ACC112 (cell line): ENCODE data around the gene C1orf115.
"Not testable (repeated sequence)": the region's sequence is repeated elsewhere in the genome, so short reads cannot be mapped to it uniquely, and the experiment has no call there.

ENCODE experiments used
- H2AFZ ChIP-seq: fragments of 200-600 bp; sonication (generic); one replicate; pipeline ENCODE4 v1.6.0; 2017; ENCODE audit warnings: antibody characterized with exemption, low read length; ENCODE audit not compliant: unreplicated experiment
- H3K27ac ChIP-seq: fragments of 200-600 bp; sonication (generic); 2 replicates; pipeline ENCODE4 v1.5.1; 2014; ENCODE audit warnings: low read depth, mild to moderate bottlenecking, antibody characterized with exemption, low read length, moderate library complexity
- H3K27me3 ChIP-seq: fragments of 200-600 bp; sonication (generic); 2 replicates; pipeline ENCODE4 v1.6.1; 2014; ENCODE audit warnings: mild to moderate bottlenecking, antibody characterized with exemption, low read length, moderate library complexity, mixed read lengths; ENCODE audit not compliant: insufficient read depth
- H3K36me3 ChIP-seq: fragments of 200-600 bp; sonication (generic); 2 replicates; pipeline ENCODE4 v1.6.1; 2016; ENCODE audit warnings: mild to moderate bottlenecking, antibody characterized with exemption, low read length, moderate library complexity, mixed read lengths; ENCODE audit not compliant: insufficient read depth
- H3K4me1 ChIP-seq: fragments of 200-600 bp; sonication (generic); one replicate; pipeline ENCODE4 v1.6.1; 2016; ENCODE audit warnings: low read length, mixed read lengths; ENCODE audit not compliant: insufficient read depth, unreplicated experiment, control insufficient read depth
- H3K4me3 ChIP-seq: fragments of 200-600 bp; sonication (generic); 2 replicates; pipeline ENCODE4 v1.5.1; 2014; ENCODE audit warnings: mild to moderate bottlenecking, low read depth, low read length
- H3K79me2 ChIP-seq: fragments of 200-600 bp; sonication (generic); one replicate; pipeline ENCODE4 v1.6.0; 2016; ENCODE audit warnings: low read length; ENCODE audit not compliant: control insufficient read depth, unreplicated experiment, insufficient read depth

Gene C1orf115

DNA sequence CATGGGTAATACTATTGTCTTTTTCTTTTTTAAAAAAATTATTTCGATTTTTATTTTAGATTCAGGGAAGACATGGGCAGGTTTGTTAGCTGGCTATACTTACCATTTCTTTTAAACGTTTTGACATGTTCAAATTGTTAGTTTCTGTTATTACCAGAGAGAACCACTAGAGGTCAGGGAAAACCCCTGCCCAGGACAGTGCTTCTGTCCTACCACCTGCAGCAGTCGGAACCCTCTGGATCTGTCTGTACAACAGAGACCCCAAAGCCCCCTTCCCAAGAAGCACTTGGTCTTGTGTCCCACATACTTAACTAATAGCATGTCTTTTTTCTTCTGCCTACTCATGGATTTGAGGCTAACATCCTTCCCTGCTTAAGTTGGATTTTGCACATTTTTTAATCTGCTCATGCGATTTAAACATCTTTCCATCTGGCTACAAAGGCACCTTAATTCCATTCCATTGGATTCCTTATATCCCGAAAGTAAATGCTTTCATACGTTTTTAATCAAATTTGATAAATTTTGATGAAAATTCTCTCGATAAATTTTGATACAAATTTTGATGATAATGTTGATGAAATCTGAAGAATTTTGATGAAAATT is 10.0 kb upstream of the C1orf115 start:
- Histone ChIP-seq H2AFZ (no peak overlapping the region), H3K36me3 (no peaks in the 10 kb centered on the region), H3K79me2 (no peaks in the 10 kb centered on the region), H3K4me1 (peaks cover 5% of the 10 kb centered on the region), H3K27me3 (no peaks in the 10 kb centered on the region), H3K27ac (no peak overlapping the region), H3K4me3 (no peak overlapping the region)

DNA sequence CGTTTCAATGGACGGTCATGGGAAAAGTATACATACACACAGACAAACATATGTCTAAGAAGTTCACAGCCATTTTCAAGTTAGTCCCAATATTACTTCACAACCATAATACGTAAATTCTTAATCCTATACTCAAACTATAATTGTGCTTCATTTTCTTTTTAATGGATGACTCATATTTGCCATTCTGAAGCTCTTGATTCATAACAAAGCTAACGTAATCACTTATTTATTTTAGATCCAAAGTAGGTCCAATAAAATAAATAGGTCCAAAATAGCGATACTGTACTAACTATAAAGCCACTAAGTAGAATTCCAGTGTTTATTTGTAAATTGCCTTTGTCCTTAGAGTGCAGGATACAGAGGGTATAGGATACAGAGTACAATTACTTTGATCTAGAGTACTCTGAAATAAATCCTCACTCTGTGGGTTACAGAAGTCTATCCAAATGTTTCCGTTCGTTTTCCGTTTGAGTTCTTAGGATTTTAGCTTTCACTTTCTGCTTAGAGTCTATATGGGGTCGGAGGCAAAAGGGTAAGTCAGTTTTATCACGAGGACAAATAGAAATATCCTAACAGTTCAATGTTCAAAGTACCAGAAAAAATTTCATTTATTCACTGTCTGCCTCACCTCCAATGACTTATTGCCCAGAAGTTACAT is 8.8 kb upstream of the C1orf115 start:
- Histone ChIP-seq H3K4me3 (peak overlapping the region; percentile 70), H3K36me3 (no peaks in the 10 kb centered on the region), H3K4me1 (peaks cover 5% of the 10 kb centered on the region), H3K27me3 (no peaks in the 10 kb centered on the region), H2AFZ (peak overlapping the region; percentile 82), H3K79me2 (no peaks in the 10 kb centered on the region), H3K27ac (no peak overlapping the region)

DNA sequence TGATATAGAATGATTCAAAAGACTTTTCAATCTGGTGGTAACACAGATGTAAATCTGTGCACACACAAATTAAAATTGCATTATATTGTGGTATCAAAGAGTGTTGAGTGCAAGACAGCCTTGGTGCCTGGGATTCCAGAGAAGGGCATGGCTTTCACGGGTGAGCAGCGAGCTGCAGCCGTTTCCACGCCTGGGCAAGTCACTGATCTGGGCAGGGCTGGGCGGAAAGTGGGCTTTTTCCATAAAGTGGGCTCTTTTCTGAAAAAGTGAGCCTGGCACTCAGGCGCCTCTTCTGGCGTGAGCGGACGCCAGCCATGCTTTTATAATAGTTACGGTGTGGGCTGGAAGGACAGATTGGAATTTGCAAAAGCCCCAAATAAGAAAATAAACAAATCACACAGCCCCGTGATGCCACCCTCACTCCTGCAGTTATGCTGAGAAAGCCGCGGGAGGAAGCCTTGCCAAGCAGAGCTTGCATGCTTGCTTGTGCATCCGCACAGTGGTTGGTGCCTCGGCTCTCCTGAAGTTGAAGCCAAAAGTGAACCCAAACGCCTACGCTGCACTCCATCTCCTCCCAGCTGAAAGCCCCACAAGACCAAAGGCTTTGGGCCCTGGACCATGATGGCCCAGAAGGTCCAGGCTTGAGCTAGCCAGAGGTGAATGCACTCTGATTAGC is 7.1 kb upstream of the C1orf115 start:
- Histone ChIP-seq H2AFZ (no peak overlapping the region), H3K79me2 (no peaks in the 10 kb centered on the region)

DNA sequence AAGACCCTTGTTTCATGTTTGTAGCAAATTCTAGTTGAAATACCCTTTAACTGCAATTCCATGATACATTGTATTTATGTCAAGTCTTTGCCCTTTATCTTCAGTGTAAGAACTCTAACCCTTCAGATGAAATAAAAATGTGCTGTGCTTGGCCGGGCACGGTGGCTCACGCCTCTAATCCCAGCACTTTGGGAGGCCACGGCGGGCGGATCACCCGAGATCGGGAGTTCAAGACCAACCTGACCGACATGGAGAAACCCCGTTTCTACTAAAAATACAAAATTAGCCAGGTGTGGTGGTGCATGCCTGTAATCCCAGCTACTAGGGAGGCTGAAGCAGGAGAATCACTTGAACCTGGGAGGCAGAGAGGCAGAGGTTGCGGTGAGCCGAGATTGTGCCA is 6.4 kb upstream of the C1orf115 start:
- H3K4me3 ChIP-seq, H3K4me1 ChIP-seq, H3K79me2 ChIP-seq, H2AFZ ChIP-seq, H3K36me3 ChIP-seq, H3K27me3 ChIP-seq, H3K27ac ChIP-seq: not testable (repeated sequence)

More for the DNA sequence above, 7.1 kb upstream of the C1orf115 start:
- Histone ChIP-seq H3K4me1 (peaks cover 5% of the 10 kb centered on the region), H3K27me3 (no peaks in the 10 kb centered on the region), H3K36me3 (no peaks in the 10 kb centered on the region), H3K27ac (no peak overlapping the region), H3K4me3 (no peak overlapping the region)

DNA sequence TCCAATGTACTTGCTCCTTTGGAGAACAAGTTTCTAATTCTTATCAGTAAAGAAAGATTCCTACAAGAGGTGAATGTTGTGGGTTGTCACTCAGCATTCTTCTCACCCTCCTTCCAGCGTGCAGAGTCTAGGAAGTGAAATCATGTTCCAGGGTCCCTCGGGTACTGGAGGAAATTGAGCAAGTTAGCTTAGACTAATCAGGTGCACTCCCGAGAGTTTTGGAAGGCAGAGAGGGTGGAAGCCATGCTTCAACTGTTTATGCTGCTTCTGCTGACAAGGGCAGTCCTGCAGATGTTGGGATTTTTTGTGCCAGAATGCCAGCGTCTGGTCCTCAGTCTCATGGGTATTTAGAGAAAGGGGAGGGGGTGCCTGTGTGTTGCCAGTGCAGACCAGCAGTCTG is 5.3 kb upstream of the C1orf115 start:
- H2AFZ ChIP-seq = no peak overlapping the region
- H3K4me1 ChIP-seq = peaks cover 8% of the 10 kb centered on the region
- no peak overlapping the region for H3K4me3 ChIP-seq

DNA sequence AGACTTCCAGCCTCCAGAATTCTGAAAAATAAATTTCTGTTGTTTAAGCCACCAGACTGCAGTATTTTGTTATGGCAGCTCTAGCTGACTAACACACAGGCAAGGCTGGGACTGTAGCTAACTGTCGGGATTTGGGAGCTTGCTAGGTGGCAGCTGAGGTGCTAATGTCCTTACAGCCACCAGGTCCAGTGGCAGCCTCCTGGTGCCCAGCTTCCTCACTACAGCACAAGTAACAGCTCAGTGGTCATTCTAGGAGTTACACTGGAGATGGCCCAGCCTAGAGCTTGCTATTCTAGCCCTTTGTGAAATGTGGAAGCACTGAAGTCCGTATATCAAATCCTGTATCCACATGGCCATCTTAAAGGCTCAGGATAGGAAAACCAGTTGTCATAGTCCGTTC is 4.3 kb upstream of the C1orf115 start:
- Histone ChIP-seq H3K36me3 (no peaks in the 10 kb centered on the region), H3K4me1 (peaks cover 8% of the 10 kb centered on the region), H3K27me3 (peaks cover 4% of the 10 kb centered on the region; the same call in 1 of the 2 replicates), H2AFZ (no peak overlapping the region), H3K79me2 (no peaks in the 10 kb centered on the region), H3K4me3 (no peak overlapping the region), H3K27ac (no peak overlapping the region)

More for the DNA sequence above, 5.3 kb upstream of the C1orf115 start:
- Histone ChIP-seq H3K36me3 (no peaks in the 10 kb centered on the region), H3K27me3 (no peaks in the 10 kb centered on the region), H3K27ac (no peak overlapping the region), H3K79me2 (no peaks in the 10 kb centered on the region)

DNA sequence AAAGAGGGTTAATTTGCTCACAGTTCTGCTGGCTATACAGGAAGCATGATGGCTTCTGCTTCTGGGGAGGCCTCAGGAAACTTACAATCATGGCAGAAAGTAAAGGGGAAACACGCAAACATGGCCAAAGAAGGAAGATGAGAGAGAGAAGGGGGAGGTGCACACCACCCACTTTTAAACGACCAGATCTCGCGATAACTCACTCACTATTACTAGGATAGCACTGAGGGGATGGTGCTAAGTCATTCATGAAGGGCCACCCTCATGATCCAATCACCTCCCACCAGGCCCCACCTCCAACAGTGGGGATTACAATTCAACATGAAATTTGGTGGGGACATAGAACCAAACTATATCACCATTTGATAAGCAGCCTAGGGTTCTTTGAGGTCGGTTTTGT is 2.4 kb upstream of the C1orf115 start:
- no peaks in the 10 kb centered on the region for H3K36me3 ChIP-seq
- no peaks in the 10 kb centered on the region for H3K79me2 ChIP-seq
- H3K27ac ChIP-seq = no peak overlapping the region
- peaks cover 4% of the 10 kb centered on the region for H3K4me1 ChIP-seq
- no peak overlapping the region for H2AFZ ChIP-seq
- H3K4me3 ChIP-seq = no peak overlapping the region
- H3K27me3 ChIP-seq = peaks cover 18% of the 10 kb centered on the region

DNA sequence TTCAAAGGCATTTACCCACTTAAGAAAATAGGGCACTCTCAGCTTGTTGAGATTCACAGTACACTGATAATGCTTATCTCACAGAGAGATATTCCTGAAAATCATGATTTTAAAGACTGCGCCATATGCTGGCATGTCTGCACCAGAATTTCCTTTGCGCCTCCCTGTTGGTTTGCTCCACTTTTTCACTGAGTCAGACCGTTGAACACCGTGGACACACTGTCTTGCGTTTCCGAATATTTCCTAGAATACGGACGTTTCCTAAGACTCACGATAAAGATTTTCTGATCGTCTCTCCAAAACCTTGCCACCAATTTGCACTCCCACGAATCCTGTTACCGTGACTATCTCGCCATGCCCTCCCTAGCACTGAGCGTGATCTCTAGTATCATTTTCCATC is 497 bp upstream of the C1orf115 start:
- H3K79me2 ChIP-seq = no peaks in the 10 kb centered on the region
- no peak overlapping the region for H3K27ac ChIP-seq
- H3K27me3 ChIP-seq = peaks cover 18% of the 10 kb centered on the region
- H3K36me3 ChIP-seq = no peaks in the 10 kb centered on the region
- peak overlapping the region; percentile 81 for H3K4me3 ChIP-seq
- H3K4me1 ChIP-seq = peaks cover 4% of the 10 kb centered on the region
- peak overlapping the region; percentile 8 for H2AFZ ChIP-seq

DNA sequence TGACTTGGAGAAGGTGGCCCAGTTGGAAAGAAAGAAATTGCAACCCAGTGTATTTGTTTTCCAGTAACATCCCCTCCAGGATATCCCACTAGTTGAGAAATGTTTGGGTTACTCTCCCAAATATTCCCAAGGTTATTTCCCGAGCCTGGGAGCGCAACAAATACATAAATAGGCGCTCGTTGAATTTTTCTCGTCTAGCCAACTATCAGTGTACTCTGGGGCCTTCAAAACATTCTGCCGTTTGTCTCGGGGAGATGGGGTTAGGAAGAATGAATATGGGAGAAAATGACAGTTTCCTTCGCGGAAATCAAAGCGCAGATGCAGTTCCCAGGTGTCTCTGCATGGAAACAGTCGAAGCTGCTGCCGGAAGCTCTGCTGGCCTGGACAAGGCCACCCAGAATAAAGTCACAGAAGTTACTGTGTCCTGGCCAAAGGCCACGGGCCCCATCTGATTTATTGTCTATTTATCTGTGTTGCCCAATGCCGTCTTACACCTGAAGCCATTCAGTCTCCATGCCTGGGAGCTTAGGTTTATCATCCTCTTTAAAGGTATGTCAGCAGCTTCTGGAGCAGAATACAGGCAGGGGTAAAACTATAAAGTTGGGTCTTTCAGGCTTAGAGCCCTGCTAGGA is 1.0 kb downstream of the C1orf115 start:
- Histone ChIP-seq H3K27ac (no peak overlapping the region), H2AFZ (no peak overlapping the region), H3K4me3 (peak overlapping the region; percentile 81; the same call in 1 of the 2 replicates), H3K27me3 (peaks cover 18% of the 10 kb centered on the region), H3K79me2 (no peaks in the 10 kb centered on the region), H3K4me1 (peaks cover 4% of the 10 kb centered on the region), H3K36me3 (no peaks in the 10 kb centered on the region)

DNA sequence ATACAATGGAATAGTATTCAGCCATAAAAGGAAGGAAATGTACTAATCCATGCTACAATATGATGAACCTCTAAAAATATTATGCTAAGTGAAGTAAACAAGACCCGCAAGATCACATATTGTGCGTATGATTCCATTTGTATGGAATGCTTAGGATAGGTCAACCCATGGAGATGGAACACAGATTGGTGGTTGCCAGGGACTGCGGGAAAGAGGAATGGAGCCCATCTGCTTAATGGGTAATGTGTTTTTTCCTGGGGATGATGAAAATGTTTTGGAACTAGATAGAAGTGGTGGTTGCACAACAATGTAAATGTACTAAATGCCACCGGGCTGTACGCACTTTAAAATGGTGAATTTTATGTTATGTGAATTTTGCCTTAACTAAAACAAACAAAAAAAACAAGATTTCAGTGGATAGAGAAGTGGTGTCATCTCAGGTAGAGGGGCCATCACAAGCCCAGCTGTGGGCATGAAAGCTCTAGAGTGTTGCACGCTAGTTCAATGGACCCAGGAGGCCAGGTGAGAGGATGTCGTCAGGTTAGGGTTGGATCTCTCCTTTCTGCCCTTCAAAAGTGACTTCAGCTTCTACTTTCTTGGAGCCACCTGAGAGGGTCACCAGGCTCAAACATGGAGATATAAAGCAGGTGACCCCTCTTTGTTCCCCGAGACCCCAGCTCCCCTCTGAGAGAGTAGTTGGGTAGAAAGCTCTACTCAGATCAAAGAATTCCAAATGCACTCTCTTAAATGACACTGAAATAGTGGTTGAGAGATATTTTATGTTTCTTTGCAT is 2.5 kb downstream of the C1orf115 start:
- H3K79me2 ChIP-seq = no peaks in the 10 kb centered on the region
- peaks cover 18% of the 10 kb centered on the region for H3K27me3 ChIP-seq
- no peaks in the 10 kb centered on the region for H3K36me3 ChIP-seq
- H3K27ac ChIP-seq = no peak overlapping the region
- H3K4me1 ChIP-seq = peaks cover 4% of the 10 kb centered on the region
- no peak overlapping the region for H3K4me3 ChIP-seq
- H2AFZ ChIP-seq = no peak overlapping the region
